Stimulated activated CD8-positive, alpha-beta memory T cell treated with anti-CD3 and anti-CD28 coated beads, Interleukin-12 subunit alpha, Interleukin-12 subunit beta, amount 100 ng/mL, for 4 hours (primary cell): ENCODE results near the gene FN1.
"Not testable (repeated sequence)": the region's sequence is repeated elsewhere in the genome, so short reads cannot be mapped to it uniquely, and the experiment has no call there.

Source experiments
- DNase-seq: peaks from one replicate; pipeline ENCODE4 v3.0.0-alpha.2; 2020; ENCODE audit warnings: low read depth

FN1 gene

GRCh38 chr2:215364157-215365155 is 71.4 kb downstream of the FN1 start:
- DNase-seq: no peak

- no peak for DNase-seq
These were observed 72.3 kb downstream of the FN1 start for GRCh38 chr2:215363461-215364156.

- DNase-seq: no peak
These were observed 72.8 kb downstream of the FN1 start for GRCh38 chr2:215363039-215363438.

- DNase-seq: no peak
These were observed 73.3 kb downstream of the FN1 start for GRCh38 chr2:215362562-215362904.

- DNase-seq: no peak
These were observed 73.8 kb downstream of the FN1 start for GRCh38 chr2:215361876-215362561.

GRCh38 chr2:215361211-215361875 is 74.5 kb downstream of the FN1 start:
- no peak for DNase-seq

- DNase-seq: no peak
These were observed 75.3 kb downstream of the FN1 start for GRCh38 chr2:215360596-215360995.

- DNase-seq: not testable (repeated sequence)
These were observed 75.8 kb downstream of the FN1 start for GRCh38 chr2:215360059-215360458.

- no peak for DNase-seq
These were observed 76.3 kb downstream of the FN1 start for GRCh38 chr2:215359576-215359922.

- no peak for DNase-seq
These were observed 76.8 kb downstream of the FN1 start for GRCh38 chr2:215358891-215359575.

GRCh38 chr2:215358312-215358845 is 77.5 kb downstream of the FN1 start:
- no peak for DNase-seq

GRCh38 chr2:215357660-215358059 is 78.2 kb downstream of the FN1 start:
- no peak for DNase-seq

GRCh38 chr2:215356948-215357461 is 78.9 kb downstream of the FN1 start:
- DNase-seq: no peak

GRCh38 chr2:215356334-215356947 is 79.4 kb downstream of the FN1 start:
- no peak for DNase-seq

- DNase-seq: no peak
These were observed 80.1 kb downstream of the FN1 start for GRCh38 chr2:215355801-215356200.

GRCh38 chr2:215354771-215355695 is 80.8 kb downstream of the FN1 start:
- no peak for DNase-seq

GRCh38 chr2:215352602-215353001 is 83.3 kb downstream of the FN1 start:
- DNase-seq: no peak

GRCh38 chr2:215347878-215348277 is 88.0 kb downstream of the FN1 start:
- no peak for DNase-seq

GRCh38 chr2:215338883-215339679 is 96.8 kb downstream of the FN1 start:
- no peak for DNase-seq
